Measurements from ENCODE around the gene EIPR1. TPM values are rescaled to one million over a fixed set of nuclear protein-coding genes. Genes with fewer than 3 reads are reported as not detected.

Gene EIPR1
- polyA plus RNA-seq, 1 donor (not counting 4 experiments of a cell fraction or from before 2014, with no cell fraction given) = 44.3 TPM

DNA sequence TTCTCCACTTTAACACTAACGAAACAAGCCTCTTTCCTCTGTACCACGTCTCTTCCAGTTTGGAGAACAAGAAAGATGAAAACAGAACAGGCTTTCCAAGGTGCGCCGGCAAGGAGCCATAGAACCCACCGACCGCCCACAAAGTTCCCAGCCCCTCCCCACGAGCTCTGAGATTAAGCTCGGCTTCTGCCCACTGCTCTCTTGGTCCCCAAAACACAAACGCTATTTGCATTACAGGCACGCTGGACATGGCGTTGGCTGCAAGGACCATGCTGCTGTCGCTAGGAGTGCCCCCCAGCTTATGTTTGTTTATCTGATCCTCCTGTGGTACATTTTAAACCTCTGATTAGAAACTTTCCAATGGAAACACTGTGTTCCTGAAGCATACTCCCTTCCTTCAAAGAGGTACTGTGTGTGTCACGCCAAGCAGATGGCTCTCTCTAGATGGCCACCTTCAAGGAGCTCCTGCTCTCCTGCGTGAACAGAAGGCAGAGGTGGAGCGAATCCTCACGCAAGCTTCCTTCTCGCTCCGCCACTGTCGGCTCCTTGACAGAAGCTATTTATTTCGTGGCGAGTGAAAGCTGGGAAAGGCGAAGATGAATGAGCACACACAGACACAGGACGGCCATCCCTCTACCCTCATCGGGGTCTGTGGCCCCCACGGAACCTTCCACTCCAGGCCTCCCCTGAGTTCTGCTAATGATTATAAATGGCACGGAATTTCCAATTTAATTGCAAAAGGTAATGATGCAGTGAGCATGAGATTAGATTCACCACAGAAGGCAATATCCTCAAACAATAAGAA lies 166.2 kb downstream of the EIPR1 start:
- Histone ChIP-seq H4K20me1 (ENCODE audit: control insufficient read depth, extremely low read depth, insufficient read depth, low read length) (no peaks in the 10 kb centered on the region), H3K27ac (ENCODE audit: control insufficient read depth, insufficient read depth, low read length) (no peak overlapping the region), H3K4me3 (ENCODE audit: control insufficient read depth in 2 of 3, extremely low read depth in 1 of 3, insufficient read depth in 2 of 3, low read depth in 1 of 3, low read length in 3 of 3) (no peak overlapping the region), H3K4me1 (ENCODE audit: control insufficient read depth, extremely low read depth, insufficient read depth, low read length) (no peaks in the 10 kb centered on the region), H3K36me3 (ENCODE audit: control insufficient read depth in 2 of 2, extremely low read depth in 1 of 2, insufficient read depth in 2 of 2, low read length in 2 of 2) (peaks cover 3% of the 10 kb centered on the region in 2 experiments), H3K9me1 (ENCODE audit: control insufficient read depth, extremely low read depth, insufficient read depth, low read length) (no peaks in the 10 kb centered on the region), H3K27me3 (ENCODE audit: control insufficient read depth, extremely low read depth, insufficient read depth, low read length) (no peaks in the 10 kb centered on the region), H2AFZ (ENCODE audit: control insufficient read depth, low read length) (no peak overlapping the region), H3K4me2 (ENCODE audit: control insufficient read depth, extremely low read depth, insufficient read depth, low read depth, low read length) (no peak overlapping the region), H3K79me2 (ENCODE audit: control insufficient read depth, insufficient read depth, low read length) (peaks cover 2% of the 10 kb centered on the region), H3K9ac (ENCODE audit: control insufficient read depth, extremely low read depth, insufficient read depth, low read length) (no peak overlapping the region), H3K9me3 (ENCODE audit: control insufficient read depth, low read depth, low read length) (no peaks in the 10 kb centered on the region)
- DNase-seq (ENCODE audit: low read depth, low spot score) (no peak), FAIRE-seq (no peak)
- TF ChIP-seq, protein P1, sequence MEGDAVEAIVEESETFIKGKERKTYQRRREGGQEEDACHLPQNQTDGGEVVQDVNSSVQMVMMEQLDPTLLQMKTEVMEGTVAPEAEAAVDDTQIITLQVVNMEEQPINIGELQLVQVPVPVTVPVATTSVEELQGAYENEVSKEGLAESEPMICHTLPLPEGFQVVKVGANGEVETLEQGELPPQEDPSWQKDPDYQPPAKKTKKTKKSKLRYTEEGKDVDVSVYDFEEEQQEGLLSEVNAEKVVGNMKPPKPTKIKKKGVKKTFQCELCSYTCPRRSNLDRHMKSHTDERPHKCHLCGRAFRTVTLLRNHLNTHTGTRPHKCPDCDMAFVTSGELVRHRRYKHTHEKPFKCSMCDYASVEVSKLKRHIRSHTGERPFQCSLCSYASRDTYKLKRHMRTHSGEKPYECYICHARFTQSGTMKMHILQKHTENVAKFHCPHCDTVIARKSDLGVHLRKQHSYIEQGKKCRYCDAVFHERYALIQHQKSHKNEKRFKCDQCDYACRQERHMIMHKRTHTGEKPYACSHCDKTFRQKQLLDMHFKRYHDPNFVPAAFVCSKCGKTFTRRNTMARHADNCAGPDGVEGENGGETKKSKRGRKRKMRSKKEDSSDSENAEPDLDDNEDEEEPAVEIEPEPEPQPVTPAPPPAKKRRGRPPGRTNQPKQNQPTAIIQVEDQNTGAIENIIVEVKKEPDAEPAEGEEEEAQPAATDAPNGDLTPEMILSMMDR (optimal IDR thresholded peaks at IDR 0.05 in 1 of 3, IDR thresholded peaks at IDR 0.05 in 1 of 3, conservative IDR thresholded peaks at IDR 0.05 in 1 of 3; ENCODE audit: extremely low read depth in 1 of 3, insufficient read depth in 2 of 3, low read length in 3 of 3) = no peak
- no peak for TF ChIP-seq EZH2 (IDR thresholded peaks at IDR 0.05; ENCODE audit: low read length)
- dilution Hi-C loops (cut with MboI; ENCODE audit: extremely low pct_ligation_motif_present, low sequenced_read_pairs) = no loop called here

DNA sequence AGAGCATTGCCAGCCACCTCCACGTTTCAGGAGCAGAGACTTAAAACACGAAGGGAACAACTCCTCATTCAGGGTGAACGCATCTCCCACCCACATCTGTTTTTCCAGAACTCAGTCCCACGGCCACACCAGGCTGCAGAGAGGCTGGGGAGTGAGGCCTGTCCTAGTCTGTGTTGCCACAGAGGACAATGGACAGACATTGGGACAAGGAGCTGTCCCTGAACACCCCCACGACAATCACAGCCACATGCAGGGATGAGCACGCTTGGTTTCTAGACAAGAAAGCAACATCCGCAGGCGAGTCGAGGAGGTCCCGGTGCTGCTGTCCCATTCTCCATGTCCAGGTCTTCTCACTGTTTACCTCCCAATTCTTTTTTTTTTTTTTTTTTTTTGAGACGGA lies 167.4 kb downstream of the EIPR1 start:
- Histone ChIP-seq H3K9ac (ENCODE audit: control insufficient read depth, extremely low read depth, insufficient read depth, low read length) (no peak overlapping the region), H3K9me3 (ENCODE audit: control insufficient read depth, low read depth, low read length) (no peaks in the 10 kb centered on the region), H3K36me3 (ENCODE audit: control insufficient read depth in 2 of 2, extremely low read depth in 1 of 2, insufficient read depth in 2 of 2, low read length in 2 of 2) (peaks cover 3 to 4% of the 10 kb centered on the region in 2 experiments), H3K27me3 (ENCODE audit: control insufficient read depth, extremely low read depth, insufficient read depth, low read length) (no peaks in the 10 kb centered on the region), H3K4me1 (ENCODE audit: control insufficient read depth, extremely low read depth, insufficient read depth, low read length) (no peaks in the 10 kb centered on the region), H3K79me2 (ENCODE audit: control insufficient read depth, insufficient read depth, low read length) (peaks cover 2% of the 10 kb centered on the region), H3K9me1 (ENCODE audit: control insufficient read depth, extremely low read depth, insufficient read depth, low read length) (no peaks in the 10 kb centered on the region), H2AFZ (ENCODE audit: control insufficient read depth, low read length) (no peak overlapping the region), H3K27ac (ENCODE audit: control insufficient read depth, insufficient read depth, low read length) (no peak overlapping the region), H4K20me1 (ENCODE audit: control insufficient read depth, extremely low read depth, insufficient read depth, low read length) (no peaks in the 10 kb centered on the region), H3K4me3 (ENCODE audit: control insufficient read depth in 2 of 3, extremely low read depth in 1 of 3, insufficient read depth in 2 of 3, low read depth in 1 of 3, low read length in 3 of 3) (no peak overlapping the region), H3K4me2 (ENCODE audit: control insufficient read depth, extremely low read depth, insufficient read depth, low read depth, low read length) (no peak overlapping the region)
- TF ChIP-seq EZH2 (IDR thresholded peaks at IDR 0.05; ENCODE audit: low read length) = no peak
- TF ChIP-seq, protein P1 (optimal IDR thresholded peaks at IDR 0.05 in 1 of 3, IDR thresholded peaks at IDR 0.05 in 1 of 3, conservative IDR thresholded peaks at IDR 0.05 in 1 of 3; ENCODE audit: extremely low read depth in 1 of 3, insufficient read depth in 2 of 3, low read length in 3 of 3) = no peak
- FAIRE-seq = no peak
- no peak for DNase-seq (ENCODE audit: low read depth, low spot score)
- dilution Hi-C loops (cut with MboI; ENCODE audit: extremely low pct_ligation_motif_present, low sequenced_read_pairs) = no loop called here
